H1 (cell line): ENCODE results near the gene FGF19. TPM values are rescaled to one million over a fixed set of nuclear protein-coding genes. Genes with fewer than 3 reads are reported as not detected.

ENCODE experiments used
- BRCA1 ChIP-seq: IDR thresholded peaks from 2 replicates; pipeline ENCODE4 v1.6.1; 2012; ENCODE audit warnings: low read depth, low read length, improper control_type of control experiment
- EZH2 ChIP-seq: fragments of 200-600 bp; sonication (generic); IDR thresholded peaks from 2 replicates; pipeline ENCODE4 v1.7.1; 2012; ENCODE audit warnings: low read depth, mild to moderate bottlenecking, moderate library complexity, low read length, inconsistent platforms; ENCODE audit not compliant: severe bottlenecking
- HDAC2 ChIP-seq, 2 experiments: fragments of 300-600 bp in 1 of 2; sonication (generic) in 1 of 2; IDR thresholded peaks; 2 replicates each; pipeline ENCODE4 v1.6.1; 2011 to 2012; ENCODE audit warnings: low read depth in 2 of 2, low read length in 2 of 2, mild to moderate bottlenecking in 2 of 2, moderate library complexity in 2 of 2, borderline replicate concordance in 1 of 2, inconsistent platforms in 1 of 2
- KDM4A ChIP-seq: IDR thresholded peaks from one replicate; pipeline ENCODE4 v1.7.1; 2012; ENCODE audit warnings: low read depth, mild to moderate bottlenecking, moderate library complexity, low read length, inconsistent platforms; ENCODE audit not compliant: severe bottlenecking
- RAD21 ChIP-seq, 2 experiments: IDR thresholded peaks in 1 of 2; conservative IDR thresholded peaks in 1 of 2; 2 replicates each; pipeline ENCODE4 v1.6.1; 2011; ENCODE audit warnings: low read depth in 2 of 2, low read length in 2 of 2, improper control_type of control experiment in 1 of 2, inconsistent platforms in 1 of 2, mild to moderate bottlenecking in 1 of 2, moderate library complexity in 1 of 2
- RBBP5 ChIP-seq: IDR thresholded peaks from 2 replicates; pipeline ENCODE4 v1.7.1; 2012; ENCODE audit warnings: low read depth, mild to moderate bottlenecking, inconsistent platforms, low read length, moderate library complexity, borderline replicate concordance
- SIRT6 ChIP-seq: IDR thresholded peaks from one replicate; pipeline ENCODE4 v1.7.1; 2012; ENCODE audit warnings: low read length, inconsistent platforms
- TCF12 ChIP-seq: IDR thresholded peaks from 2 replicates; pipeline ENCODE4 v1.6.1; 2011; ENCODE audit warnings: low read depth, mild to moderate bottlenecking, low read length
- polyA plus RNA-seq, 7 experiments: library from polyadenylated mRNA; depleted of rRNA in 3 of 7; stranded (reverse) in 5 of 7; unstranded in 2 of 7; fragments of >200 nt in 5 of 7; fragments of 200-250 nt in 2 of 7; gene quantifications; 1 replicate in 5 of 7; 2 replicates in 1 of 7; 4 replicates in 1 of 7; pipeline versions ENCODE4 v1.2.1 to v1.2.3, GENCODE V29; 2011 to 2013; ENCODE audit warnings: missing spikeins in 2 of 7, mixed read lengths in 2 of 7
- total RNA-seq: library from RNA; stranded (reverse); fragmentation: NEBNext Ultra II Directional; extraction: Animal tissue kit (Norgen Biotek cat#: 25700); gene quantifications from 2 replicates; pipeline ENCODE4 v1.2.1, GENCODE V29; 2021
- TF ChIP-seq, protein P1 (sequence below): fragments of 300-600 bp; sonication (generic); IDR thresholded peaks from 2 replicates; pipeline ENCODE4 v1.7.1; 2012; ENCODE audit warnings: low read length, moderate library complexity, mild to moderate bottlenecking, inconsistent platforms; ENCODE audit not compliant: insufficient replicate concordance

FGF19 gene
- total and polyA plus RNA-seq, 2 of the 8 experiments (the other 6 are each of a cell fraction or from before 2014, with no cell fraction given) = 9.6 to 14.8 TPM

GRCh38 chr11:69656536-69657455 lies 47.0 kb downstream of the FGF19 start (continued):
- TF ChIP-seq, protein P1, sequence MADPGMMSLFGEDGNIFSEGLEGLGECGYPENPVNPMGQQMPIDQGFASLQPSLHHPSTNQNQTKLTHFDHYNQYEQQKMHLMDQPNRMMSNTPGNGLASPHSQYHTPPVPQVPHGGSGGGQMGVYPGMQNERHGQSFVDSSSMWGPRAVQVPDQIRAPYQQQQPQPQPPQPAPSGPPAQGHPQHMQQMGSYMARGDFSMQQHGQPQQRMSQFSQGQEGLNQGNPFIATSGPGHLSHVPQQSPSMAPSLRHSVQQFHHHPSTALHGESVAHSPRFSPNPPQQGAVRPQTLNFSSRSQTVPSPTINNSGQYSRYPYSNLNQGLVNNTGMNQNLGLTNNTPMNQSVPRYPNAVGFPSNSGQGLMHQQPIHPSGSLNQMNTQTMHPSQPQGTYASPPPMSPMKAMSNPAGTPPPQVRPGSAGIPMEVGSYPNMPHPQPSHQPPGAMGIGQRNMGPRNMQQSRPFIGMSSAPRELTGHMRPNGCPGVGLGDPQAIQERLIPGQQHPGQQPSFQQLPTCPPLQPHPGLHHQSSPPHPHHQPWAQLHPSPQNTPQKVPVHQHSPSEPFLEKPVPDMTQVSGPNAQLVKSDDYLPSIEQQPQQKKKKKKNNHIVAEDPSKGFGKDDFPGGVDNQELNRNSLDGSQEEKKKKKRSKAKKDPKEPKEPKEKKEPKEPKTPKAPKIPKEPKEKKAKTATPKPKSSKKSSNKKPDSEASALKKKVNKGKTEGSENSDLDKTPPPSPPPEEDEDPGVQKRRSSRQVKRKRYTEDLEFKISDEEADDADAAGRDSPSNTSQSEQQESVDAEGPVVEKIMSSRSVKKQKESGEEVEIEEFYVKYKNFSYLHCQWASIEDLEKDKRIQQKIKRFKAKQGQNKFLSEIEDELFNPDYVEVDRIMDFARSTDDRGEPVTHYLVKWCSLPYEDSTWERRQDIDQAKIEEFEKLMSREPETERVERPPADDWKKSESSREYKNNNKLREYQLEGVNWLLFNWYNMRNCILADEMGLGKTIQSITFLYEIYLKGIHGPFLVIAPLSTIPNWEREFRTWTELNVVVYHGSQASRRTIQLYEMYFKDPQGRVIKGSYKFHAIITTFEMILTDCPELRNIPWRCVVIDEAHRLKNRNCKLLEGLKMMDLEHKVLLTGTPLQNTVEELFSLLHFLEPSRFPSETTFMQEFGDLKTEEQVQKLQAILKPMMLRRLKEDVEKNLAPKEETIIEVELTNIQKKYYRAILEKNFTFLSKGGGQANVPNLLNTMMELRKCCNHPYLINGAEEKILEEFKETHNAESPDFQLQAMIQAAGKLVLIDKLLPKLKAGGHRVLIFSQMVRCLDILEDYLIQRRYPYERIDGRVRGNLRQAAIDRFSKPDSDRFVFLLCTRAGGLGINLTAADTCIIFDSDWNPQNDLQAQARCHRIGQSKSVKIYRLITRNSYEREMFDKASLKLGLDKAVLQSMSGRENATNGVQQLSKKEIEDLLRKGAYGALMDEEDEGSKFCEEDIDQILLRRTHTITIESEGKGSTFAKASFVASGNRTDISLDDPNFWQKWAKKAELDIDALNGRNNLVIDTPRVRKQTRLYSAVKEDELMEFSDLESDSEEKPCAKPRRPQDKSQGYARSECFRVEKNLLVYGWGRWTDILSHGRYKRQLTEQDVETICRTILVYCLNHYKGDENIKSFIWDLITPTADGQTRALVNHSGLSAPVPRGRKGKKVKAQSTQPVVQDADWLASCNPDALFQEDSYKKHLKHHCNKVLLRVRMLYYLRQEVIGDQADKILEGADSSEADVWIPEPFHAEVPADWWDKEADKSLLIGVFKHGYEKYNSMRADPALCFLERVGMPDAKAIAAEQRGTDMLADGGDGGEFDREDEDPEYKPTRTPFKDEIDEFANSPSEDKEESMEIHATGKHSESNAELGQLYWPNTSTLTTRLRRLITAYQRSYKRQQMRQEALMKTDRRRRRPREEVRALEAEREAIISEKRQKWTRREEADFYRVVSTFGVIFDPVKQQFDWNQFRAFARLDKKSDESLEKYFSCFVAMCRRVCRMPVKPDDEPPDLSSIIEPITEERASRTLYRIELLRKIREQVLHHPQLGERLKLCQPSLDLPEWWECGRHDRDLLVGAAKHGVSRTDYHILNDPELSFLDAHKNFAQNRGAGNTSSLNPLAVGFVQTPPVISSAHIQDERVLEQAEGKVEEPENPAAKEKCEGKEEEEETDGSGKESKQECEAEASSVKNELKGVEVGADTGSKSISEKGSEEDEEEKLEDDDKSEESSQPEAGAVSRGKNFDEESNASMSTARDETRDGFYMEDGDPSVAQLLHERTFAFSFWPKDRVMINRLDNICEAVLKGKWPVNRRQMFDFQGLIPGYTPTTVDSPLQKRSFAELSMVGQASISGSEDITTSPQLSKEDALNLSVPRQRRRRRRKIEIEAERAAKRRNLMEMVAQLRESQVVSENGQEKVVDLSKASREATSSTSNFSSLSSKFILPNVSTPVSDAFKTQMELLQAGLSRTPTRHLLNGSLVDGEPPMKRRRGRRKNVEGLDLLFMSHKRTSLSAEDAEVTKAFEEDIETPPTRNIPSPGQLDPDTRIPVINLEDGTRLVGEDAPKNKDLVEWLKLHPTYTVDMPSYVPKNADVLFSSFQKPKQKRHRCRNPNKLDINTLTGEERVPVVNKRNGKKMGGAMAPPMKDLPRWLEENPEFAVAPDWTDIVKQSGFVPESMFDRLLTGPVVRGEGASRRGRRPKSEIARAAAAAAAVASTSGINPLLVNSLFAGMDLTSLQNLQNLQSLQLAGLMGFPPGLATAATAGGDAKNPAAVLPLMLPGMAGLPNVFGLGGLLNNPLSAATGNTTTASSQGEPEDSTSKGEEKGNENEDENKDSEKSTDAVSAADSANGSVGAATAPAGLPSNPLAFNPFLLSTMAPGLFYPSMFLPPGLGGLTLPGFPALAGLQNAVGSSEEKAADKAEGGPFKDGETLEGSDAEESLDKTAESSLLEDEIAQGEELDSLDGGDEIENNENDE = no peak
- TF ChIP-seq SIRT6 = no peak
- no peak for TF ChIP-seq KDM4A
- TF ChIP-seq RBBP5 = no peak
- no peak for TF ChIP-seq RAD21 (IDR thresholded peaks at IDR 0.05 in 1 of 2, conservative IDR thresholded peaks at IDR 0.05 in 1 of 2; ENCODE audit: low read depth in 2 of 2, low read length in 2 of 2)
- TF ChIP-seq BRCA1 = no peak
- no peak for TF ChIP-seq TCF12
- TF ChIP-seq EZH2 = no peak
- no peak for TF ChIP-seq HDAC2 (IDR thresholded peaks at IDR 0.05; ENCODE audit: borderline replicate concordance in 1 of 2, low read depth in 2 of 2, low read length in 2 of 2)
